Cerebellar nuclear complex (tissue), 1 donor: ENCODE results near the gene LIMS2.

ENCODE experiments used
- DNase-seq, 2 experiments: peaks; one replicate each; lab custom pipeline; 2025; lab: John Stamatoyannopoulos, UW

The LIMS2 gene

GRCh38 chr2:127675331-127676261, at the start of gene LIMS2:
LIMS2 (minus strand) TSS chr2:127675530; CDS start chr2:127675024, 506 bp downstream.
- no peak for DNase-seq

- no peak for DNase-seq
Measured at GRCh38 chr2:127722807-127723206, 47.5 kb upstream of the LIMS2 start.

- no peak for DNase-seq
Measured at GRCh38 chr2:127721978-127722355, 46.6 kb upstream of the LIMS2 start.

- DNase-seq = no peak
Measured at GRCh38 chr2:127721311-127721977, 46.1 kb upstream of the LIMS2 start.

- no peak for DNase-seq
Measured at GRCh38 chr2:127719301-127720218, 44.2 kb upstream of the LIMS2 start.

- DNase-seq = no peak
Measured at GRCh38 chr2:127718271-127718670, 42.9 kb upstream of the LIMS2 start.

GRCh38 chr2:127715778-127716449, 40.6 kb upstream of the LIMS2 start:
- no peak for DNase-seq

- DNase-seq = no peak
Measured at GRCh38 chr2:127713562-127713961, 38.2 kb upstream of the LIMS2 start.

GRCh38 chr2:127712999-127713398, 37.7 kb upstream of the LIMS2 start:
- DNase-seq = no peak

- no peak for DNase-seq
Measured at GRCh38 chr2:127709336-127709735, 34.0 kb upstream of the LIMS2 start.

GRCh38 chr2:127707890-127708648, 32.7 kb upstream of the LIMS2 start:
- DNase-seq = no peak

GRCh38 chr2:127706215-127706990, 31.1 kb upstream of the LIMS2 start:
- no peak for DNase-seq

- no peak for DNase-seq
Measured at GRCh38 chr2:127705391-127706065, 30.2 kb upstream of the LIMS2 start.

- no peak for DNase-seq
Measured at GRCh38 chr2:127704641-127705390, 29.5 kb upstream of the LIMS2 start.

- no peak for DNase-seq
Measured at GRCh38 chr2:127703282-127703681, 28.0 kb upstream of the LIMS2 start.

GRCh38 chr2:127702395-127703009, 27.2 kb upstream of the LIMS2 start:
- DNase-seq = no peak

GRCh38 chr2:127701651-127702394, 26.5 kb upstream of the LIMS2 start:
- no peak for DNase-seq
